ENCODE data around the gene ANKFN1. TPM values are rescaled to one million over a fixed set of nuclear protein-coding genes. Genes with fewer than 3 reads are reported as not detected.

The ANKFN1 gene
- total and polyA plus RNA-seq, 11 donors: not detected

DNA sequence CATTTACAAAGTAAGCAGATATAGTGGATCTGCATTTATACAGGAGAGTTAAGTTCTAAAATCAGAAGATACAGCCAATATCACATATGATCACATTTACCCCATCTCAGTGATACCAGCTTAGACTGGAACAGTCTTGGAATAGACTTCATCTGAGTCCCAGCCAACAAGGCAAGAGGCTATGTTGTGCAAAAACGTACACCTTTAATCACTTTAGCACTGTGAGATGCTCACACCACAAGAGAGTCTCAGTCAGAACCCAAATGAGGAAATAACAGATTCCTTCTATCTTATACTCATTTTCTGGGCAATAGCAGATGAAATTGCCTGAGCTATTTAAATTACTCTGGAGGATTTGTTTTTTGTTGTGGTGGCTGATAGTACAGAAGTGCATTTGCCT is 145.6 kb downstream of the ANKFN1 start:
- no peak for ATAC-seq
- intact Hi-C loops (cut with DNase I): no loop called here
- peaks cover 0 to 4% (median 0%) of the 10 kb centered on the region in 9 donors for H3K27me3 ChIP-seq
- no peak for DNase-seq
- WGBS, 4 donors: 60 to 82% (median 70%) methylated on average over 1 of the region's 1 CpG
- H3K4me3 ChIP-seq: no peak overlapping the region
- H3K9me3 ChIP-seq: no peaks in the 10 kb centered on the region
- H3K36me3 ChIP-seq: no peaks in the 10 kb centered on the region
- no peak overlapping the region for H3K27ac ChIP-seq
- no peaks in the 10 kb centered on the region for H3K4me1 ChIP-seq
- TF ChIP-seq, protein P1, sequence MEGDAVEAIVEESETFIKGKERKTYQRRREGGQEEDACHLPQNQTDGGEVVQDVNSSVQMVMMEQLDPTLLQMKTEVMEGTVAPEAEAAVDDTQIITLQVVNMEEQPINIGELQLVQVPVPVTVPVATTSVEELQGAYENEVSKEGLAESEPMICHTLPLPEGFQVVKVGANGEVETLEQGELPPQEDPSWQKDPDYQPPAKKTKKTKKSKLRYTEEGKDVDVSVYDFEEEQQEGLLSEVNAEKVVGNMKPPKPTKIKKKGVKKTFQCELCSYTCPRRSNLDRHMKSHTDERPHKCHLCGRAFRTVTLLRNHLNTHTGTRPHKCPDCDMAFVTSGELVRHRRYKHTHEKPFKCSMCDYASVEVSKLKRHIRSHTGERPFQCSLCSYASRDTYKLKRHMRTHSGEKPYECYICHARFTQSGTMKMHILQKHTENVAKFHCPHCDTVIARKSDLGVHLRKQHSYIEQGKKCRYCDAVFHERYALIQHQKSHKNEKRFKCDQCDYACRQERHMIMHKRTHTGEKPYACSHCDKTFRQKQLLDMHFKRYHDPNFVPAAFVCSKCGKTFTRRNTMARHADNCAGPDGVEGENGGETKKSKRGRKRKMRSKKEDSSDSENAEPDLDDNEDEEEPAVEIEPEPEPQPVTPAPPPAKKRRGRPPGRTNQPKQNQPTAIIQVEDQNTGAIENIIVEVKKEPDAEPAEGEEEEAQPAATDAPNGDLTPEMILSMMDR (IDR thresholded peaks at IDR 0.05): no peak
- no peak for TF ChIP-seq POLR2A (IDR thresholded peaks at IDR 0.05)

DNA sequence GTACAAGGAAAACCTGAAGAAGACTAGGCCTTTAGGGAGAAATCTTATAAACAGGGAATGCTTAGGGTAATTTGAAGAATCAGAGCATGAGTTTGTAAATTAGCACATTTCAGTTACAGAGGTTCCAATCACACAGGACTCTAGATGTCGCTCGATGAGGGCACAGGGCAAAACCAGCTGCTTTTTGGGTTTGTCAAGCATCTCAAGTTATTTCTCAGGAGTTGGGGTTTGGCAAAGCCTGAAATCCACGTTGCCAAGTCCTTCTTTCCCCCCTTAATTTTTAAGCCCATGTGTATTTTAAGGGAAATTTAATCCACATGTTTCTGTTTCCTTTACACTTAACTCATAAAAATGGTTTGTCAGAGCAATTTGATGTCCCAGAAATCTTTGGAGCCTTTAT is 146.9 kb downstream of the ANKFN1 start:
- TF ChIP-seq, protein P1 (IDR thresholded peaks at IDR 0.05): no peak
- 63 to 77% (median 69%) methylated on average over 3 of the region's 3 CpGs for WGBS, 4 donors

DNA sequence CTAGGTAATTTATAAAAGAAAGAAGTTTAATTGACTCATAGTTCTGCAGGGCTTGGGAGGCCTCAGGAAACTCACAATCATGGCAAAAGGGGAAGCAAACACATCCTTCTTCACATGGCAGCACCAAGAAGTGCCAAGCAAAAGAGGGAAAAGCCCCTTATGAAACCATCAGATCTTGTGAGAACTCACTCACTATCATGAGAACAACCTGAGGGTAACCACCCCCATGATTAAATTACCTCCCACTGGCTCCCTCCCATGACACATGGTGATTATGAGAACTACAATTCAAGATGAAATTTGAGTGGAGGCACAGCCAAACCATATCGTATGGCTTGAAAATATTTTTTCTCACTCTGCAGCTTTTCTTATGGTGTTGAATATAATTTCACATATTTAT is 151.7 kb downstream of the ANKFN1 start:
- Histone ChIP-seq H3K27ac (no peak overlapping the region), H3K9me3 (no peaks in the 10 kb centered on the region), H3K27me3 (no peaks in the 10 kb centered on the region), H3K36me3 (no peaks in the 10 kb centered on the region), H3K4me3 (no peak overlapping the region), H3K4me1 (no peaks in the 10 kb centered on the region)
- TF ChIP-seq, protein P1 (IDR thresholded peaks at IDR 0.05): no peak
- TF ChIP-seq POLR2A (IDR thresholded peaks at IDR 0.05): no peak
- intact Hi-C loops (cut with DNase I): no loop called here
- 66 to 81% (median 79%) methylated on average over 1 of the region's 1 CpG for WGBS, 4 donors
- DNase-seq (no peak), ATAC-seq (no peak)

More for the DNA sequence above, 146.9 kb downstream of the ANKFN1 start:
- ATAC-seq (no peak), DNase-seq (no peak)
- no peaks in the 10 kb centered on the region for H3K36me3 ChIP-seq
- H3K27ac ChIP-seq: no peak overlapping the region
- intact Hi-C loops (cut with DNase I): no loop called here
- H3K9me3 ChIP-seq: no peaks in the 10 kb centered on the region
- H3K4me1 ChIP-seq: no peaks in the 10 kb centered on the region
- H3K27me3 ChIP-seq: peaks cover 0 to 4% (median 0%) of the 10 kb centered on the region in 9 donors
- no peak overlapping the region for H3K4me3 ChIP-seq

DNA sequence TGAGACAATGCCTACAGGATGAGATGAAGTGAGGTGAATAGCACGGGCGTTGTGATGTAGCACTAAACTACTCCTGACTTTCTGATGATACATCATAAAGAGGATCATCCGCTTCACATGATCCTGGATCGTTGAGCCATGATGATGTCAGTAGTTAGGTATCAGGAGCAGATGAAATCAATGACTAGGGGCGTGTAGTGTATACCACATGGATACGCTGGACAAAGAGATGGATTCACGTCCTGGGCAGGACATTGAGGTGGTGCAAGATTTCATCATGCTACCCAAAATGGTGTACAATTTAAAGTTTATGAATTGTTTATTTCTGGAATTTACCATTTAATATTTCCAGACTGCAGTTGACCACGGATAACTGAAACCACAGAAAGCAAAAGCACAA is 156.6 kb downstream of the ANKFN1 start:
- intact Hi-C loops (cut with DNase I): loop anchor here in 1 of 10 donors (10.0 kb wide), 1 partner anchor 865 kb away; no protein-coding TSS in a partner anchor
- ATAC-seq (no peak), DNase-seq (no peak)
- Histone ChIP-seq H3K36me3 (no peaks in the 10 kb centered on the region), H3K27ac (no peak overlapping the region), H3K4me1 (no peaks in the 10 kb centered on the region), H3K27me3 (no peaks in the 10 kb centered on the region), H3K4me3 (no peak overlapping the region), H3K9me3 (no peaks in the 10 kb centered on the region)
- TF ChIP-seq, protein P1 (IDR thresholded peaks at IDR 0.05): no peak
- TF ChIP-seq POLR2A (IDR thresholded peaks at IDR 0.05): no peak
- WGBS, 4 donors: 83 to 91% (median 89%) methylated on average over 8 of the region's 8 CpGs
